K562 (cell line): ENCODE data around the gene SDCCAG8. TPM values are rescaled to one million over a fixed set of nuclear protein-coding genes. Genes with fewer than 3 reads are reported as not detected.

Experiments used
- C11orf30 ChIP-seq: fragments of 450-650 bp; IDR thresholded peaks from 2 replicates; pipeline ENCODE4 v1.6.1; 2016; ENCODE audit warnings: low read depth, mild to moderate bottlenecking
- CEBPG ChIP-seq, 3 experiments: fragments of 200-800 bp in 1 of 3; sonication (Bioruptor generic) in 1 of 3; sonication (generic) in 1 of 3; formaldehyde crosslinking in 1 of 3; IDR thresholded peaks in 2 of 3; conservative IDR thresholded peaks in 1 of 3; 2 replicates each; pipeline versions ENCODE4 v1.6.1 to v1.8.0; 2016 to 2022; ENCODE audit warnings: missing compliant biosample characterization in 2 of 3, missing genetic modification characterization in 2 of 3, mild to moderate bottlenecking in 1 of 3, missing genetic modification reagents in 1 of 3
- KDM1A ChIP-seq, 2 experiments: fragments of 450-650 bp; IDR thresholded peaks; 2 replicates each; pipeline ENCODE4 v1.6.1; 2016; ENCODE audit warnings: mild to moderate bottlenecking in 2 of 2
- MAFK ChIP-seq: IDR thresholded peaks from 2 replicates; pipeline ENCODE4 v1.6.1; 2011; ENCODE audit warnings: low read length, improper control_type of control experiment
- MNT ChIP-seq, 2 experiments: fragments of 450-650 bp; conservative IDR thresholded peaks; 2 replicates each; pipeline ENCODE4 v1.6.1; 2017; ENCODE audit warnings: mild to moderate bottlenecking in 2 of 2, moderate library complexity in 2 of 2
- PBX2 ChIP-seq, 2 experiments: IDR thresholded peaks in 1 of 2; conservative IDR thresholded peaks in 1 of 2; 2 replicates each; pipeline ENCODE4 v1.6.1; 2016; ENCODE audit warnings: low read depth in 2 of 2, mild to moderate bottlenecking in 1 of 2, missing compliant biosample characterization in 1 of 2, missing genetic modification characterization in 1 of 2, moderate library complexity in 1 of 2
- POLR3A ChIP-seq: IDR thresholded peaks from 2 replicates; pipeline ENCODE4 v1.6.1; 2011; ENCODE audit warnings: borderline replicate concordance, mild to moderate bottlenecking, moderate library complexity; ENCODE audit not compliant: insufficient read length, insufficient read depth; ENCODE audit errors: extremely low read depth
- PTBP1 ChIP-seq: fragments of 200-400 bp; formaldehyde crosslinking; IDR thresholded peaks from 2 replicates; pipeline ENCODE4 v1.6.1; 2017; ENCODE audit warnings: low read depth, low read length
- SNRNP70 ChIP-seq: fragments of 200-400 bp; formaldehyde crosslinking; optimal IDR thresholded peaks from 2 replicates; pipeline ENCODE3; 2017; ENCODE audit warnings: low read depth, low read length
- ZBTB11 ChIP-seq, 3 experiments: fragments of 200-800 bp in 1 of 3; fragments of 250-450 bp in 1 of 3; fragments of 450-650 bp in 1 of 3; sonication (Bioruptor Pico) in 1 of 3; sonication (Bioruptor generic) in 1 of 3; formaldehyde crosslinking in 1 of 3; IDR thresholded peaks; 2 replicates each; pipeline versions ENCODE4 v1.6.1 to v1.8.0; 2016 to 2022; ENCODE audit warnings: mild to moderate bottlenecking in 2 of 3, missing genetic modification characterization in 2 of 3, missing compliant biosample characterization in 1 of 3, moderate library complexity in 1 of 3
- ZFP1 ChIP-seq: fragments of 450-650 bp; formaldehyde crosslinking; IDR thresholded peaks from 2 replicates; pipeline ENCODE4 v1.4.0; 2020; ENCODE audit warnings: mild to moderate bottlenecking, mixed read lengths
- ZNF253 ChIP-seq: fragments of 250-450 bp; sonication (Bioruptor Pico); conservative IDR thresholded peaks from 2 replicates; pipeline ENCODE4 v1.6.1; 2021; ENCODE audit warnings: mild to moderate bottlenecking
- ZNF79 ChIP-seq: fragments of 250-450 bp; sonication (Bioruptor Pico); IDR thresholded peaks from 2 replicates; pipeline ENCODE4 v1.4.0; 2020; ENCODE audit warnings: low read depth, mild to moderate bottlenecking, moderate library complexity
- polyA plus RNA-seq, 8 experiments: library from polyadenylated mRNA; depleted of rRNA in 4 of 8; stranded (reverse) in 5 of 8; unstranded in 3 of 8; fragments of >200 nt; fragmentation: Nextera tagmentation in 2 of 8; fragmentation: Illumina TruSeq in 1 of 8; extraction: Ambion mirVana in 2 of 8; extraction: Trizol in 1 of 8; gene quantifications; 2 replicates each; pipeline versions ENCODE4 v1.2.1 to v1.2.3, GENCODE V29; 2011 to 2014; ENCODE audit warnings: inconsistent platforms in 1 of 8, missing spikeins in 1 of 8
- total RNA-seq, 7 experiments: library from RNA; depleted of rRNA in 6 of 7; stranded (reverse); fragments of >200 nt in 6 of 7; fragmentation: Illumina TruSeq in 2 of 7; extraction: Trizol in 2 of 7; gene quantifications; 2 replicates each; pipeline versions ENCODE4 v1.2.1 to v1.2.3, GENCODE V29; 2011 to 2021; ENCODE audit warnings: low replicate concordance in 1 of 7
- TF ChIP-seq, protein P1 (sequence below): sonication (generic); IDR thresholded peaks from 2 replicates; pipeline ENCODE4 v1.6.1; 2016
- TF ChIP-seq, protein P2 (sequence below): fragments of 250-450 bp; sonication (Bioruptor Pico); IDR thresholded peaks from 2 replicates; pipeline ENCODE4 v1.9.0; 2021; ENCODE audit warnings: mild to moderate bottlenecking, inconsistent platforms

SDCCAG8 gene
- total and polyA plus RNA-seq, 9 of the 15 experiments (the other 6 are each of a cell fraction or from before 2014, with no cell fraction given) = 17.9 to 36.7 (median 25.4) TPM

- TF ChIP-seq ZFP1 (CRISPR knock-in tag) (no peak), PTBP1 (no peak), ZBTB11 (CRISPR knock-in tag; IDR thresholded peaks at IDR 0.05) (no peak), CEBPG (CRISPR knock-in tag; IDR thresholded peaks at IDR 0.05) (no peak), CEBPG (tag; conservative IDR thresholded peaks at IDR 0.05 in 1 of 2, IDR thresholded peaks at IDR 0.05 in 1 of 2) (no peak), KDM1A (IDR thresholded peaks at IDR 0.05) (peak; percentile 93 to 94), SNRNP70 (no peak), ZNF79 (no peak), POLR3A (no peak), MAFK (peak; percentile 79), MNT (conservative IDR thresholded peaks at IDR 0.05) (peak in 1 of 2 experiments; percentile 31; a peak in 1 of 4 replicates), ZNF253 (no peak), PBX2 (CRISPR knock-in tag; IDR thresholded peaks at IDR 0.05; ENCODE audit: low read depth) (no peak), PBX2 (tag; conservative IDR thresholded peaks at IDR 0.05; ENCODE audit: low read depth) (no peak), C11orf30 (peak; percentile 89)
- TF ChIP-seq, protein P1, sequence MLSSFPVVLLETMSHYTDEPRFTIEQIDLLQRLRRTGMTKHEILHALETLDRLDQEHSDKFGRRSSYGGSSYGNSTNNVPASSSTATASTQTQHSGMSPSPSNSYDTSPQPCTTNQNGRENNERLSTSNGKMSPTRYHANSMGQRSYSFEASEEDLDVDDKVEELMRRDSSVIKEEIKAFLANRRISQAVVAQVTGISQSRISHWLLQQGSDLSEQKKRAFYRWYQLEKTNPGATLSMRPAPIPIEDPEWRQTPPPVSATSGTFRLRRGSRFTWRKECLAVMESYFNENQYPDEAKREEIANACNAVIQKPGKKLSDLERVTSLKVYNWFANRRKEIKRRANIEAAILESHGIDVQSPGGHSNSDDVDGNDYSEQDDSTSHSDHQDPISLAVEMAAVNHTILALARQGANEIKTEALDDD = no peak
- TF ChIP-seq, protein P2, sequence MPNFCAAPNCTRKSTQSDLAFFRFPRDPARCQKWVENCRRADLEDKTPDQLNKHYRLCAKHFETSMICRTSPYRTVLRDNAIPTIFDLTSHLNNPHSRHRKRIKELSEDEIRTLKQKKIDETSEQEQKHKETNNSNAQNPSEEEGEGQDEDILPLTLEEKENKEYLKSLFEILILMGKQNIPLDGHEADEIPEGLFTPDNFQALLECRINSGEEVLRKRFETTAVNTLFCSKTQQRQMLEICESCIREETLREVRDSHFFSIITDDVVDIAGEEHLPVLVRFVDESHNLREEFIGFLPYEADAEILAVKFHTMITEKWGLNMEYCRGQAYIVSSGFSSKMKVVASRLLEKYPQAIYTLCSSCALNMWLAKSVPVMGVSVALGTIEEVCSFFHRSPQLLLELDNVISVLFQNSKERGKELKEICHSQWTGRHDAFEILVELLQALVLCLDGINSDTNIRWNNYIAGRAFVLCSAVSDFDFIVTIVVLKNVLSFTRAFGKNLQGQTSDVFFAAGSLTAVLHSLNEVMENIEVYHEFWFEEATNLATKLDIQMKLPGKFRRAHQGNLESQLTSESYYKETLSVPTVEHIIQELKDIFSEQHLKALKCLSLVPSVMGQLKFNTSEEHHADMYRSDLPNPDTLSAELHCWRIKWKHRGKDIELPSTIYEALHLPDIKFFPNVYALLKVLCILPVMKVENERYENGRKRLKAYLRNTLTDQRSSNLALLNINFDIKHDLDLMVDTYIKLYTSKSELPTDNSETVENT (CRISPR knock-in tag) = no peak
Measured at GRCh38 chr1:243421784-243422183, 165.9 kb downstream of the SDCCAG8 start (continued).
